H9 (cell line): ENCODE data around the gene SSR2. TPM values are rescaled to one million over a fixed set of nuclear protein-coding genes. Genes with fewer than 3 reads are reported as not detected.

Source experiments
- DNase-seq: peaks from one replicate; pipeline ENCODE4 v3.0.0-alpha.2; 2017
- H2AFZ ChIP-seq: one replicate; pipeline ENCODE4 v1.6.1; 2013; ENCODE audit warnings: mild to moderate bottlenecking, low read length, control low read depth, moderate library complexity
- H2AK5ac ChIP-seq: 2 replicates; pipeline ENCODE4 v1.6.1; 2013; ENCODE audit warnings: low read length, control low read depth, mixed read lengths; ENCODE audit not compliant: insufficient read length
- H2BK120ac ChIP-seq: one replicate; pipeline ENCODE4 v1.6.1; 2013; ENCODE audit warnings: low read depth, mild to moderate bottlenecking, low read length, control low read depth, inconsistent platforms; ENCODE audit not compliant: poor library complexity, severe bottlenecking
- H2BK12ac ChIP-seq: 2 replicates; pipeline ENCODE4 v1.6.1; 2013; ENCODE audit warnings: low read length, control low read depth, mixed read lengths, low read depth; ENCODE audit not compliant: insufficient read length
- H2BK15ac ChIP-seq: 2 replicates; pipeline ENCODE4 v1.6.1; 2013; ENCODE audit warnings: low read depth, low read length, control low read depth
- H2BK20ac ChIP-seq: one replicate; pipeline ENCODE4 v1.6.1; 2013; ENCODE audit warnings: low read depth, mild to moderate bottlenecking, low read length, control low read depth, inconsistent platforms; ENCODE audit not compliant: poor library complexity, severe bottlenecking
- H2BK5ac ChIP-seq: 2 replicates; pipeline ENCODE4 v1.6.1; 2013; ENCODE audit warnings: low read length, control low read depth, mixed read lengths; ENCODE audit not compliant: insufficient read length
- H3K14ac ChIP-seq: 2 replicates; pipeline ENCODE4 v1.6.1; 2013; ENCODE audit warnings: low read length, control low read depth; ENCODE audit not compliant: insufficient read depth
- H3K18ac ChIP-seq: 2 replicates; pipeline ENCODE4 v1.6.1; 2013; ENCODE audit warnings: low read depth, mild to moderate bottlenecking, mixed read lengths, low read length, control low read depth; ENCODE audit not compliant: insufficient read length
- H3K23ac ChIP-seq: 2 replicates; pipeline ENCODE4 v1.6.1; 2013; ENCODE audit warnings: low read length, control low read depth, mixed read lengths, low read depth; ENCODE audit not compliant: insufficient read length
- H3K23me2 ChIP-seq: 2 replicates; pipeline ENCODE4 v1.6.1; 2013; ENCODE audit warnings: low read depth, mild to moderate bottlenecking, mixed read lengths, low read length, control low read depth; ENCODE audit not compliant: insufficient read length, poor library complexity, severe bottlenecking
- H3K27ac ChIP-seq: 2 replicates; pipeline ENCODE4 v1.5.1; 2013; ENCODE audit warnings: low read length, control low read depth, mixed read lengths, low read depth; ENCODE audit not compliant: insufficient read length
- H3K27me3 ChIP-seq: 2 replicates; pipeline ENCODE4 v1.6.1; 2013; ENCODE audit warnings: low read length, control low read depth, inconsistent platforms; ENCODE audit not compliant: insufficient read depth
- H3K4ac ChIP-seq: 2 replicates; pipeline ENCODE4 v1.6.1; 2013; ENCODE audit warnings: low read depth, mild to moderate bottlenecking, control low read depth, inconsistent platforms, low read length, moderate library complexity
- H3K4me1 ChIP-seq: 2 replicates; pipeline ENCODE4 v1.6.1; 2013; ENCODE audit warnings: low read length, control low read depth, inconsistent platforms; ENCODE audit not compliant: insufficient read depth
- H3K4me2 ChIP-seq: 2 replicates; pipeline ENCODE4 v1.6.1; 2013; ENCODE audit warnings: low read length, control low read depth, mixed read lengths; ENCODE audit not compliant: insufficient read length, insufficient read depth
- H3K56ac ChIP-seq: 2 replicates; pipeline ENCODE4 v1.6.1; 2013; ENCODE audit warnings: low read depth, mild to moderate bottlenecking, mixed read lengths, low read length, control low read depth; ENCODE audit not compliant: insufficient read length
- H3K79me1 ChIP-seq: 2 replicates; pipeline ENCODE4 v1.6.1; 2013; ENCODE audit warnings: low read depth, mild to moderate bottlenecking, moderate library complexity, low read length, control low read depth, inconsistent platforms; ENCODE audit not compliant: insufficient read depth, poor library complexity, severe bottlenecking
- H3K79me2 ChIP-seq: 2 replicates; pipeline ENCODE4 v1.6.1; 2013; ENCODE audit warnings: low read length, control low read depth, inconsistent platforms; ENCODE audit not compliant: insufficient read depth
- H3K9ac ChIP-seq: 2 replicates; pipeline ENCODE4 v1.6.1; 2013; ENCODE audit warnings: low read length, control low read depth, mixed read lengths; ENCODE audit not compliant: insufficient read length; ENCODE audit errors: extremely low read depth
- H3K9me3 ChIP-seq: one replicate; pipeline ENCODE4 v1.6.1; 2013; ENCODE audit warnings: low read depth, low read length, inconsistent platforms; ENCODE audit not compliant: control insufficient read depth
- H3T11ph ChIP-seq: one replicate; pipeline ENCODE4 v1.6.1; 2013; ENCODE audit warnings: mild to moderate bottlenecking, low read length, control low read depth, inconsistent platforms
- H4K20me1 ChIP-seq: one replicate; pipeline ENCODE4 v1.6.1; 2013; ENCODE audit not compliant: control insufficient read depth, insufficient read length, insufficient read depth
- H4K5ac ChIP-seq: 2 replicates; pipeline ENCODE4 v1.6.1; 2013; ENCODE audit warnings: low read depth, mild to moderate bottlenecking, mixed read lengths, low read length, control low read depth; ENCODE audit not compliant: insufficient read length
- H4K8ac ChIP-seq: replicated peaks from 2 replicates; pipeline ENCODE4 v1.6.1; 2013; ENCODE audit warnings: low read length, control low read depth, mixed read lengths, low read depth; ENCODE audit not compliant: insufficient read length
- H4K91ac ChIP-seq: 2 replicates; pipeline ENCODE4 v1.6.1; 2013; ENCODE audit warnings: low read depth, mild to moderate bottlenecking, moderate library complexity, mixed read lengths, low read length, control low read depth; ENCODE audit not compliant: insufficient read length
- H3K27ac Mint-ChIP-seq, 3 experiments: 2 replicates in 2 of 3; 3 replicates in 1 of 3; pipeline ENCODE4 v1.8.0; 2020 to 2021; ENCODE audit warnings: mixed read lengths in 3 of 3, mild to moderate bottlenecking in 1 of 3, moderate library complexity in 1 of 3
- H3K27me3 Mint-ChIP-seq: 2 replicates; pipeline ENCODE4 v1.8.0; 2021; ENCODE audit warnings: low read depth, mild to moderate bottlenecking, moderate library complexity, mixed read lengths
- H3K36me3 Mint-ChIP-seq, 3 experiments: 2 replicates in 2 of 3; 3 replicates in 1 of 3; pipeline ENCODE4 v1.8.0; 2020 to 2021; ENCODE audit warnings: low read depth in 3 of 3, mixed read lengths in 3 of 3; ENCODE audit not compliant: insufficient read depth in 1 of 3
- H3K4me1 Mint-ChIP-seq, 2 experiments: 2 replicates each; pipeline ENCODE4 v1.8.0; 2020; ENCODE audit warnings: mixed read lengths in 2 of 2
- H3K4me3 Mint-ChIP-seq, 2 experiments: 2 replicates in 1 of 2; 3 replicates in 1 of 2; pipeline ENCODE4 v1.8.0; 2020 to 2021; ENCODE audit warnings: mild to moderate bottlenecking in 2 of 2, mixed read lengths in 2 of 2, moderate library complexity in 1 of 2
- H3K9me3 Mint-ChIP-seq, 2 experiments: 2 replicates in 1 of 2; 3 replicates in 1 of 2; pipeline ENCODE4 v1.8.0; 2020; ENCODE audit warnings: mild to moderate bottlenecking in 2 of 2, mixed read lengths in 2 of 2, moderate library complexity in 1 of 2
- WGBS: extraction: QIAGEN DNeasy Blood & Tissue Kit; methylation state at CpG from one replicate; pipeline ENCODE4 v1.1.7; 2013; ENCODE audit warnings: missing lambda C conversion rate, low lambda C conversion rate, mixed read lengths; ENCODE audit not compliant: insufficient read length; ENCODE audit errors: extremely low coverage; 5-methylcytosine and 5-hydroxymethylcytosine counted together
- total RNA-seq: library from RNA; stranded (reverse); gene quantifications from 2 replicates; pipeline ENCODE4 v1.2.1, GENCODE V29; 2021
- TF ChIP-seq, protein P1 (sequence below): fragments of 200-600 bp; sonication (generic); conservative IDR thresholded peaks from 3 replicates; pipeline ENCODE4 v1.8.0; 2021; ENCODE audit warnings: antibody characterized with exemption, mild to moderate bottlenecking

Gene SSR2
- total RNA-seq, 1 experiment from 2014 or later: 170 TPM

DNA sequence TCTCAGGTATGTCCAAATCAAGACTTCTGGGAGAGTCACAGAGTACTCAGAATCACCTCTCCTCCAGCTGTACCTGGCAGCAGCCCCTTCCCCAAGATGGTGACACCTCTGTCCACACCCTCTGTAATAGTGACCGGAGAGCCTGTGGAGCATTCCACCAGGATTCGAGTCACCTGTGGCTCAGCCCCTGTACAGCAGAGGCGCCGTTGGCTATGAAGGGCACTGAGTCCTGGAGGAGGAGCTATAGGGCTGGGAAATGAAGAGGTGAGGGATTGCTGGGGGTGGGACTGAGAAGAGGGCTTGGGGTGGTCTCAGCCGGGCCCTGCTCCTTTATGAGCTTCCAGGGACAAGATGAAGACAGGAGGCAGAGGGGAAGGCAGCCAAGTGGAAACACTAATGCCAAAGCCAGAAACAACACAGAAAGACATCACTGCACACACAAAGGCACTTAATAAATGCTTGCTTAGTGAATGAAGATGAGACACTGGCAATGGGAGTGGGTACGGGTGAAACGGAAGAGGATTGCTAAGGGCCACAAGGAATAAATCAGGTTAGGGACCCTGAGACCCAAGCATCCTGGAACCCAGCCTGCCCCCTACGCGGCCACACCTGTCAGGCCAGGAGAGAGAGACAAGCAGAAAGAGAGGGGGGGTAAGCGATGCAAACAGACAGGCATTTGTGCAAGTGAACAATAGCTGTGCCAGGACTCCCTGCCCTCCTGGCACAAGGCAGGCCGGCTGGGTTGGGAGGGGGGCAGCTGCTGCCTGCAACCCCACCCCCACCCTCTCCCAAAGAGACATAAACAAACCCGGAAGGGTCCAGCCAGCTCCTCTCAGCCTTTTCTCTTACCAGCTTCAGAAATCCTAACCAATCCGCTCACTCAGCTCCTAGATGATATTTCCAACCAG, 46.3 kb downstream of the SSR2 start:
- WGBS: no CpG with 5 or more reads among the region's 13 CpGs
- no peak for DNase-seq

More for the DNA sequence above, 46.3 kb downstream of the SSR2 start:
- H2BK12ac ChIP-seq: no peak overlapping the region
- H3K4me2 ChIP-seq: peak overlapping the region; percentile 81
- H3K27me3 ChIP-seq: no peaks in the 10 kb centered on the region
- H2BK15ac ChIP-seq: no peak overlapping the region
- peaks cover 75 to 85% of the 10 kb centered on the region in 2 experiments for H3K4me1 Mint-ChIP-seq
- H3K4me3 Mint-ChIP-seq: peak overlapping the region; percentile 14 to 90; a peak in 4 of 5 replicates
- no peak overlapping the region for H3K56ac ChIP-seq
- H4K20me1 ChIP-seq: peaks cover 9% of the 10 kb centered on the region
- no peak overlapping the region for H4K5ac ChIP-seq
- H3K79me1 ChIP-seq: peaks cover 9% of the 10 kb centered on the region
- H3K27ac Mint-ChIP-seq: peak overlapping the region in 2 of 3 experiments; percentile 18 to 87; a peak in 3 of 7 replicates
- peak overlapping the region; percentile 37 for H3K9ac ChIP-seq
- no peaks in the 10 kb centered on the region for H3K9me3 ChIP-seq
- H3T11ph ChIP-seq: no peak overlapping the region
- no peak overlapping the region for H2AFZ ChIP-seq
- H3K14ac ChIP-seq: no peak overlapping the region
- H4K8ac ChIP-seq: no peak overlapping the region
- H2AK5ac ChIP-seq: no peak overlapping the region
- H3K79me2 ChIP-seq: peaks cover 37% of the 10 kb centered on the region
- peaks cover 7 to 27% (median 22%) of the 10 kb centered on the region in 3 experiments; a peak in 6 of 7 replicates for H3K36me3 Mint-ChIP-seq
- H4K91ac ChIP-seq: no peak overlapping the region
- no peak overlapping the region for H3K23ac ChIP-seq
- peaks cover 18% of the 10 kb centered on the region for H3K4me1 ChIP-seq
- TF ChIP-seq, protein P1, sequence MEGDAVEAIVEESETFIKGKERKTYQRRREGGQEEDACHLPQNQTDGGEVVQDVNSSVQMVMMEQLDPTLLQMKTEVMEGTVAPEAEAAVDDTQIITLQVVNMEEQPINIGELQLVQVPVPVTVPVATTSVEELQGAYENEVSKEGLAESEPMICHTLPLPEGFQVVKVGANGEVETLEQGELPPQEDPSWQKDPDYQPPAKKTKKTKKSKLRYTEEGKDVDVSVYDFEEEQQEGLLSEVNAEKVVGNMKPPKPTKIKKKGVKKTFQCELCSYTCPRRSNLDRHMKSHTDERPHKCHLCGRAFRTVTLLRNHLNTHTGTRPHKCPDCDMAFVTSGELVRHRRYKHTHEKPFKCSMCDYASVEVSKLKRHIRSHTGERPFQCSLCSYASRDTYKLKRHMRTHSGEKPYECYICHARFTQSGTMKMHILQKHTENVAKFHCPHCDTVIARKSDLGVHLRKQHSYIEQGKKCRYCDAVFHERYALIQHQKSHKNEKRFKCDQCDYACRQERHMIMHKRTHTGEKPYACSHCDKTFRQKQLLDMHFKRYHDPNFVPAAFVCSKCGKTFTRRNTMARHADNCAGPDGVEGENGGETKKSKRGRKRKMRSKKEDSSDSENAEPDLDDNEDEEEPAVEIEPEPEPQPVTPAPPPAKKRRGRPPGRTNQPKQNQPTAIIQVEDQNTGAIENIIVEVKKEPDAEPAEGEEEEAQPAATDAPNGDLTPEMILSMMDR: no peak
- no peaks in the 10 kb centered on the region for H3K27me3 Mint-ChIP-seq
- H3K23me2 ChIP-seq: peaks cover 28% of the 10 kb centered on the region
- no peak overlapping the region for H2BK20ac ChIP-seq
- H2BK5ac ChIP-seq: no peak overlapping the region
- H2BK120ac ChIP-seq: no peak overlapping the region
- H3K9me3 Mint-ChIP-seq: no peaks in the 10 kb centered on the region
- no peak overlapping the region for H3K4ac ChIP-seq
- H3K18ac ChIP-seq: no peak overlapping the region
- no peak overlapping the region for H3K27ac ChIP-seq
